ENCODE data around the gene ANKRD44. TPM values are rescaled to one million over a fixed set of nuclear protein-coding genes. Genes with fewer than 3 reads are reported as not detected.

The ANKRD44 gene
- total RNA-seq, 4 donors from 2014 or later = 9.1 to 20.8 (median 14.9) TPM

- no peak overlapping the region for H3K4me3 ChIP-seq (ENCODE audit: low read depth, poor library complexity, severe bottlenecking)
- intact Hi-C loops (cut with DNase I; ENCODE audit: low total_unique reads) = no loop called here
- no peak for DNase-seq (ENCODE audit: low spot score in 2 of 2)
- WGBS, 2 donors = 90 to 96% methylated on average over 1 of the region's 1 CpG
- TF ChIP-seq, protein P1, sequence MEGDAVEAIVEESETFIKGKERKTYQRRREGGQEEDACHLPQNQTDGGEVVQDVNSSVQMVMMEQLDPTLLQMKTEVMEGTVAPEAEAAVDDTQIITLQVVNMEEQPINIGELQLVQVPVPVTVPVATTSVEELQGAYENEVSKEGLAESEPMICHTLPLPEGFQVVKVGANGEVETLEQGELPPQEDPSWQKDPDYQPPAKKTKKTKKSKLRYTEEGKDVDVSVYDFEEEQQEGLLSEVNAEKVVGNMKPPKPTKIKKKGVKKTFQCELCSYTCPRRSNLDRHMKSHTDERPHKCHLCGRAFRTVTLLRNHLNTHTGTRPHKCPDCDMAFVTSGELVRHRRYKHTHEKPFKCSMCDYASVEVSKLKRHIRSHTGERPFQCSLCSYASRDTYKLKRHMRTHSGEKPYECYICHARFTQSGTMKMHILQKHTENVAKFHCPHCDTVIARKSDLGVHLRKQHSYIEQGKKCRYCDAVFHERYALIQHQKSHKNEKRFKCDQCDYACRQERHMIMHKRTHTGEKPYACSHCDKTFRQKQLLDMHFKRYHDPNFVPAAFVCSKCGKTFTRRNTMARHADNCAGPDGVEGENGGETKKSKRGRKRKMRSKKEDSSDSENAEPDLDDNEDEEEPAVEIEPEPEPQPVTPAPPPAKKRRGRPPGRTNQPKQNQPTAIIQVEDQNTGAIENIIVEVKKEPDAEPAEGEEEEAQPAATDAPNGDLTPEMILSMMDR (IDR thresholded peaks at IDR 0.05) = no peak
- TF ChIP-seq POLR2A (IDR thresholded peaks at IDR 0.05) = no peak
Measured at GRCh38 chr2:197148401-197148800, 162.2 kb downstream of the ANKRD44 start.

DNA sequence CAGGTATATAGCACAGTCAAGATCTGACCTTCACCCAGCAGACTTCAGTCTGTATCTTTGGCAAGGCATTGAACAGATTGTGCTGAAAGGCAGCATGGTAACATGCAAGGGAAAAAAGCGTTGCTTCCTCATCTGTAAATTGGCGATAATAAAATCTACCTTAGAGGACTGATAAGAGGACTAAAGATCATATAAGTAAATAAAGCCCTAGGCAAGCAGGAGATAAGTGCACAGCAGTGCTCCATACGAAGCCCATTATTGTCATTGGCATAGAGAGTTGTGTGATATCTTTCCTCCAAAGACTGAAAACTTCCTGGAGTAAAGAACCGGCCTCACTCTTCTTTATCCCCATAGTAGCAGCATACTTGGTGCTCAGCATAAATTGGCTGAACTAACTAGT, 162.6 kb downstream of the ANKRD44 start:
- WGBS, 2 donors = 87 to 88% methylated on average over 4 of the region's 4 CpGs

DNA sequence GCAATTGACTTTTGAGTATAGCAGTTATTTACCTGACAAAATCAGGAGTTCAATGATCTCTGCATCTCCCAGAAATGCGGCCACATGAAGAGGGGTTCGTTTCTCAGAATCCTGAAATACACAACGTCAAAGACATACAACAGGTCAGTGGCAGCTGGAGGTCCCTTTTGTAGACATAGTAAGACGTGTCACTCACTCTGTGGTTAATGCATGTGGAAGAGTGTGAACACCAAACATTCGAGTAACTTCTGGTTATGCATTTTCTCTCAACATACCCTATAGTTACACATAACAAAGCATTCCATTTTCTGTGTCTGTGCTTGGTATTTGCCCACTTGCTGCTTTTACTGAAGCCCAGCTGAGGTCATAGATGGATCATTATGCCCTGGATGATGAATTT, 163.6 kb downstream of the ANKRD44 start:
- TF ChIP-seq, protein P1 (IDR thresholded peaks at IDR 0.05) = no peak
- TF ChIP-seq POLR2A (IDR thresholded peaks at IDR 0.05) = no peak
- WGBS, 2 donors = 80% methylated on average over 5 of the region's 5 CpGs
- no peak overlapping the region for H3K4me3 ChIP-seq (ENCODE audit: low read depth, poor library complexity, severe bottlenecking)
- intact Hi-C loops (cut with DNase I; ENCODE audit: low total_unique reads) = no loop called here
- DNase-seq (ENCODE audit: low spot score in 2 of 2) = no peak

More for the DNA sequence above, 162.6 kb downstream of the ANKRD44 start:
- H3K4me3 ChIP-seq (ENCODE audit: low read depth, poor library complexity, severe bottlenecking) = no peak overlapping the region
- no peak for DNase-seq (ENCODE audit: low spot score in 2 of 2)
- intact Hi-C loops (cut with DNase I; ENCODE audit: low total_unique reads) = no loop called here
- no peak for TF ChIP-seq POLR2A (IDR thresholded peaks at IDR 0.05)
- TF ChIP-seq, protein P1 (IDR thresholded peaks at IDR 0.05) = no peak

DNA sequence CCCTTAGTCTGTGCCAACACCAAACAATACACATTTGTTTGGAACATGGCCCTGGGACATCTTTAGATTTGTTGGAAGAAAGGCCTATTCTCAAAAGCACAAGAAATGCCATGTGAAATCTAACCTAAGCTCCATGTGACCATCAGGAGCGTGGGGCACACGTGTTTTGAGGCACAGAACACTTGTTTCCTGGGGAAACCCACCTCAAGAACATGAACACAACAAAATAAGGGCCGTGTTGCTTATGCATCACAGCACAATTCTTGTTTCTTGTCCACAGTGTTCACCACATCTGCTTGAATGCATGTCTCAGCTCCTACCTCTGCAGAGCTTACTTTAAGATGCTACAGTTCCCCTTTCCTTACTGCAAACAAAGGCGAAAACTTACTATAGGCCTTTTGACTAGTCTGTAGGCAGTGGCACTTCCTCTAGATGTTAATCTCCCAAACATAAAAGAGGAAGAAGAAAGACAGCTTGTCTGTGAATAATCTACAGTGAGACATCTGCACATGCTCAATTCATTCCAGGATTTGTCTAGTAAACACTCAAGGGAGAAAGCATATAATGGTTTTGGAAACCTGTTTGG, 165.0 kb downstream of the ANKRD44 start:
- no peak for DNase-seq (ENCODE audit: low spot score in 2 of 2)
- intact Hi-C loops (cut with DNase I; ENCODE audit: low total_unique reads) = no loop called here
- no peak overlapping the region for H3K4me3 ChIP-seq (ENCODE audit: low read depth, poor library complexity, severe bottlenecking)
- TF ChIP-seq POLR2A (IDR thresholded peaks at IDR 0.05) = no peak
- TF ChIP-seq, protein P1 (IDR thresholded peaks at IDR 0.05) = no peak
- WGBS, 2 donors = 42 to 53% methylated on average over 4 of the region's 4 CpGs

DNA sequence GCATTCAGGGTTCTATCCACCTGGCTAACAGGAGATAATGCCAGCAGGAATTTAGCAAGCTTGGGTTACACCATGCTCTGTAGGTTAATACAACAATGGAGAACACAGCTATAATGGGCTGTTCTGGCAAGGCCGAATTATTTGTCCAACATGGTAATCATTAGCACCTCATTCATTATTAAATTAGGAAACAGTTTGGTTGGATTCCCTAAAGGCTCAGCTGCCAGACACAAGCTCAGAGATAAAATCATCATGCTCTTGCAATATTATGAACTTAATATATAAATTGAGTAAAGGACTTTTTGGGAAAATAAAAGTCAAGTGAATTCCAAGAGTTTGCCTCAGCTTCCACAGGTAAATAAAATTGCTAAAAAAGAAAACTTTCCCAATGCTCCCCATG, 166.4 kb downstream of the ANKRD44 start:
- TF ChIP-seq, protein P1 (IDR thresholded peaks at IDR 0.05) = no peak
- no peak for TF ChIP-seq POLR2A (IDR thresholded peaks at IDR 0.05)
- intact Hi-C loops (cut with DNase I; ENCODE audit: low total_unique reads) = loop anchor here (5.0 kb wide), 1 partner anchor 753 kb away; no protein-coding TSS in a partner anchor
- WGBS, 2 donors = 41 to 43% methylated on average over 1 of the region's 1 CpG
- no peak for DNase-seq (ENCODE audit: low spot score in 2 of 2)
- H3K4me3 ChIP-seq (ENCODE audit: low read depth, poor library complexity, severe bottlenecking) = no peak overlapping the region
